HCT116 (cell line): ENCODE data around the gene PLSCR1. TPM values are rescaled to one million over a fixed set of nuclear protein-coding genes. Genes with fewer than 3 reads are reported as not detected.
"Not testable (repeated sequence)": the region's sequence is repeated elsewhere in the genome, so short reads cannot be mapped to it uniquely, and the experiment has no call there.

ENCODE experiments used
- ATAC-seq: fragments of 200-7000 bp; cut with Tn5 transposase; 2 replicates; pipeline ENCODE4 v1.9.1; 2020; ENCODE audit warnings: mild to moderate bottlenecking, moderate library complexity
- BruUV-seq: library from RNA; stranded (reverse); fragments of 400-500 nt; replicated peaks from 2 replicates; lab custom pipeline; 2021; lab: Mats Ljungman, UMichigan
- CTCF ChIA-PET: fragments of 300-600 bp; sonication (Branson Sonifier 250); formaldehyde crosslinking; loops from one replicate; lab custom pipeline; 2021; ENCODE audit warnings: antibody characterized with exemption; lab: Charles Lee
- POLR2A ChIA-PET: fragments of 300-600, 350-600 bp; sonication (Branson Sonifier 250); formaldehyde crosslinking; loops from one replicate; lab custom pipeline; 2021; ENCODE audit warnings: antibody characterized with exemption; lab: Charles Lee
- RAD21 ChIA-PET, 2 experiments: fragments of 300-600 bp; sonication (Branson Sonifier 250); formaldehyde crosslinking; loops; one replicate each; lab custom pipeline; 2023; ENCODE audit warnings: low total read pairs in 2 of 2; ENCODE audit not compliant: uncharacterized antibody in 2 of 2, unreplicated experiment in 2 of 2, low non-redundant PET in 1 of 2; lab: Charles Lee
- DNase-seq: peaks from one replicate; pipeline ENCODE4 v3.0.0-alpha.2; 2010; ENCODE audit warnings: low read depth, low spot score
- H2AFZ ChIP-seq: fragments of 200-600 bp; shearing (Covaris generic), sonication (generic); 2 replicates; pipeline ENCODE4 v1.6.1; 2017; ENCODE audit warnings: low read depth, mixed run types, mixed read lengths, antibody characterized with exemption, low read length; ENCODE audit not compliant: poor library complexity, severe bottlenecking
- H3K27ac ChIP-seq: 2 replicates; pipeline ENCODE4 v1.5.1; 2012; ENCODE audit warnings: low read depth, low read length
- H3K27me3 ChIP-seq: fragments of 200-600 bp; sonication (generic); 2 replicates; pipeline ENCODE4 v1.6.1; 2016; ENCODE audit warnings: mixed run types, low read length, mixed read lengths; ENCODE audit not compliant: insufficient read depth
- H3K36me3 ChIP-seq, 2 experiments: fragments of 200-500 bp in 1 of 2; fragments of 200-600 bp in 1 of 2; sonication (Bioruptor generic) in 1 of 2; sonication (generic) in 1 of 2; 2 replicates each; pipeline versions ENCODE4 v1.5.1 to v1.6.1; 2014 to 2016; ENCODE audit warnings: low read length in 2 of 2, inconsistent platforms in 1 of 2, mixed read lengths in 1 of 2, mixed run types in 1 of 2; ENCODE audit not compliant: insufficient read depth in 2 of 2, control insufficient read depth in 1 of 2
- H3K4me1 ChIP-seq, 2 experiments: fragments of 200-600 bp in 1 of 2; sonication (generic) in 1 of 2; 2 replicates each; pipeline versions ENCODE4 v1.5.1 to v1.6.1; 2012 to 2017; ENCODE audit warnings: low read length in 2 of 2, inconsistent platforms in 1 of 2, mild to moderate bottlenecking in 1 of 2, mixed read lengths in 1 of 2, mixed run types in 1 of 2, moderate library complexity in 1 of 2; ENCODE audit not compliant: insufficient read depth in 2 of 2, control insufficient read depth in 1 of 2
- H3K4me2 ChIP-seq: fragments of 200-600 bp; sonication (generic); 2 replicates; pipeline ENCODE4 v1.6.1; 2017; ENCODE audit warnings: mixed run types, low read length, mixed read lengths
- H3K4me3 ChIP-seq, 2 experiments: fragments of 200-600 bp in 1 of 2; sonication (generic) in 1 of 2; replicated peaks in 1 of 2; 2 replicates each; pipeline ENCODE4 v1.5.1; 2011 to 2016; ENCODE audit warnings: low read length in 2 of 2, control low read depth in 1 of 2, low read depth in 1 of 2, mild to moderate bottlenecking in 1 of 2, mixed read lengths in 1 of 2, mixed run types in 1 of 2
- H3K79me2 ChIP-seq: fragments of 200-600 bp; sonication (generic); 2 replicates; pipeline ENCODE4 v1.6.1; 2017; ENCODE audit warnings: mild to moderate bottlenecking, mixed run types, low read length, moderate library complexity, mixed read lengths; ENCODE audit not compliant: insufficient read depth
- H3K9ac ChIP-seq: fragments of 200-600 bp; sonication (generic); 2 replicates; pipeline ENCODE4 v1.6.1; 2016; ENCODE audit warnings: low read length, mixed read lengths
- H3K9me2 ChIP-seq: fragments of 200-600 bp; sonication (generic), shearing (Covaris generic); 2 replicates; pipeline ENCODE4 v1.6.1; 2017; ENCODE audit warnings: mixed run types, mild to moderate bottlenecking, moderate library complexity; ENCODE audit not compliant: insufficient read depth
- H3K9me3 ChIP-seq, 2 experiments: fragments of 200-500 bp in 1 of 2; fragments of 200-600 bp in 1 of 2; sonication (Bioruptor generic) in 1 of 2; sonication (generic) in 1 of 2; 2 replicates each; pipeline ENCODE4 v1.6.1; 2014 to 2017; ENCODE audit warnings: low read length in 2 of 2, mixed read lengths in 2 of 2, inconsistent platforms in 1 of 2, low read depth in 1 of 2, mild to moderate bottlenecking in 1 of 2, mixed run types in 1 of 2, moderate library complexity in 1 of 2; ENCODE audit not compliant: control insufficient read depth in 1 of 2, insufficient read depth in 1 of 2
- H4K20me1 ChIP-seq: fragments of 200-600 bp; sonication (generic), shearing (Covaris generic); 2 replicates; pipeline ENCODE4 v1.6.1; 2017; ENCODE audit warnings: mixed run types, mild to moderate bottlenecking, moderate library complexity; ENCODE audit not compliant: insufficient read depth
- CBX3 ChIP-seq: IDR thresholded peaks from 2 replicates; pipeline ENCODE4 v1.6.1; 2012; ENCODE audit warnings: low read depth
- CEBPB ChIP-seq: IDR thresholded peaks from 2 replicates; pipeline ENCODE4 v1.6.1; 2012; ENCODE audit warnings: low read depth
- EGR1 ChIP-seq: IDR thresholded peaks from 2 replicates; pipeline ENCODE4 v1.6.1; 2012; ENCODE audit warnings: low read depth
- FOSL1 ChIP-seq: IDR thresholded peaks from 2 replicates; pipeline ENCODE4 v1.6.1; 2012; ENCODE audit warnings: low read depth
- POLR2AphosphoS5 ChIP-seq: IDR thresholded peaks from 2 replicates; pipeline ENCODE4 v1.6.1; 2011; ENCODE audit warnings: mild to moderate bottlenecking, low read depth, low read length, moderate library complexity
- ZBTB33 ChIP-seq: IDR thresholded peaks from 2 replicates; pipeline ENCODE4 v1.6.1; 2011; ENCODE audit warnings: mild to moderate bottlenecking, low read length, moderate library complexity; ENCODE audit not compliant: insufficient replicate concordance; ENCODE audit errors: extremely low read depth
- intact Hi-C: fragments of 100-400 bp; cut with micrococcal nuclease; formaldehyde crosslinking; loops from 2 replicates; pipeline ENCODE4 v1.10.0; 2022
- total RNA-seq: library from RNA; stranded (reverse); gene quantifications from one replicate; pipeline ENCODE4 v1.2.1, GENCODE V29; 2021; ENCODE audit not compliant: unreplicated experiment

PLSCR1 gene
- total RNA-seq, 1 experiment from 2014 or later = 44.2 TPM

- TF ChIP-seq ZBTB33 (no peak), POLR2AphosphoS5 (no peak), CEBPB (no peak), EGR1 (no peak), FOSL1 (no peak), CBX3 (no peak)
These were observed 46.2 kb downstream of the PLSCR1 start (continued) for GRCh38 chr3:146498002-146498736.

GRCh38 chr3:146497145-146497843, 47.1 kb downstream of the PLSCR1 start:
- H3K9me2 ChIP-seq, H3K4me1 ChIP-seq, H3K9me3 ChIP-seq, POLR2A ChIA-PET, CTCF ChIA-PET, H3K36me3 ChIP-seq, ATAC-seq, BruUV-seq, H3K4me3 ChIP-seq, H3K79me2 ChIP-seq, DNase-seq, H3K4me2 ChIP-seq, H4K20me1 ChIP-seq, H2AFZ ChIP-seq, H3K9ac ChIP-seq, H3K27ac ChIP-seq, intact Hi-C loops, H3K27me3 ChIP-seq: not testable (repeated sequence)
- RAD21 ChIA-PET = interaction anchor here in 1 of 2 experiments (0.5 kb wide), 1 partner anchor 166 kb away, joined by 3 read pairs; no protein-coding TSS in a partner anchor
